ENCODE measurements around the gene GRIK1. TPM values are rescaled to one million over a fixed set of nuclear protein-coding genes. Genes with fewer than 3 reads are reported as not detected.

The GRIK1 gene
- total RNA-seq, 1 donor from 2014 or later = not detected

DNA sequence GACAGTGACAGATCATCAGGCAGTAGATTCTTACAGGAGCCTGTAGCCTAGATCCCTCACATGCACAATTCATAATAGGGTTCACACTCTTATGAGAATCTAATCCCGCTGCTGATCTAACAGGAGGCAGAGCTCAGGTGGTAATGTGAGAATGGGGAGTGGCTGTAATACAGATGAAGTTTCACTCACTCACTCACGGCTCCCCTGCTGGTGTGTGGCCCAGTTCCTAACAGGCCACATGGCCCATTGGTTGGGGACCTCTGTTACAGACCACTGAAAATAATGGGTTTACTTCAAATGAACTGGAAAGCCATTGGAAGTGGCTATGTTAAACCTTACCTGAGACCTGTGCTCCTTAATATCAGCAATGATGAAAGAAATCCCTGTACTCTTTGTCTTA, 151.0 kb downstream of the GRIK1 start:
- Histone ChIP-seq H3K36me3 (no peaks in the 10 kb centered on the region), H3K27ac (no peak overlapping the region), H3K9me3 (no peaks in the 10 kb centered on the region), H3K27me3 (no peaks in the 10 kb centered on the region), H3K4me3 (no peak overlapping the region), H3K4me1 (no peaks in the 10 kb centered on the region)
- ATAC-seq (no peak), DNase-seq (no peak)
- TF ChIP-seq CTCF (IDR thresholded peaks at IDR 0.05) = no peak
- intact Hi-C loops (cut with DNase I) = no loop called here

DNA sequence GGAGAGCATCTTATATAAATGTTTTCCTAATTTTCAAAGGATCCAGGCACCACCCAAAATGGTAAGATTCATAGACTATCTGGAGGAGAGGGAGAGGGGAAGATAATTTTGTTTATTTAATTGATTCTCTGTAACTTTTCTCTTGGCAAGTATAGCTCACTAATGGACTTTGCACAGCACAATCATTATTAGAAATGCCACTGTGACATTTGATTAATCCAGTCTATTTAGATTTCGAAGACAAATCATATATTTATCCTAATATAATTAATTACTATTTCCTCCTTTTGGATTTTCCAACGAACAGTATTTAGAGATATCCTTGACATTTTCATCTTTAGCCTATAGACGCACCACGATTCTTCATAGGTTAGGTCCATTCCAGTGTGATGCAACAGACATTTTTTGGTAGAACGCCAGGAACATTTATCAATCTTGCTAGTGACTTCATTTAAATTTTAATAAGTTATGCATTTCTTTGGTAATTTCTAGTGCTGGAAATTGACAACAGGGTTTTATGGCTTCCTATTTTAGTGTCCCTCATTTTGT, 152.4 kb downstream of the GRIK1 start:
- no peak for DNase-seq
- H3K9me3 ChIP-seq = no peaks in the 10 kb centered on the region
- H3K4me3 ChIP-seq = no peak overlapping the region
- TF ChIP-seq CTCF (IDR thresholded peaks at IDR 0.05) = no peak
- ATAC-seq = no peak
- intact Hi-C loops (cut with DNase I) = no loop called here
- no peaks in the 10 kb centered on the region for H3K27me3 ChIP-seq
- no peaks in the 10 kb centered on the region for H3K4me1 ChIP-seq
- no peaks in the 10 kb centered on the region for H3K36me3 ChIP-seq
- H3K27ac ChIP-seq = no peak overlapping the region

- H3K27me3 ChIP-seq = no peaks in the 10 kb centered on the region
- H3K27ac ChIP-seq = no peak overlapping the region
- DNase-seq = no peak
- no peaks in the 10 kb centered on the region for H3K9me3 ChIP-seq
- no peak for ATAC-seq
- no peaks in the 10 kb centered on the region for H3K4me1 ChIP-seq
- no peak for TF ChIP-seq CTCF (IDR thresholded peaks at IDR 0.05)
- intact Hi-C loops (cut with DNase I) = no loop called here
- H3K36me3 ChIP-seq = no peaks in the 10 kb centered on the region
- H3K4me3 ChIP-seq = no peak overlapping the region
These were observed 153.1 kb downstream of the GRIK1 start for GRCh38 chr21:29786496-29787360.

- ATAC-seq = no peak
- no peak overlapping the region for H3K4me3 ChIP-seq
- no peak for DNase-seq
- no peak for TF ChIP-seq CTCF (IDR thresholded peaks at IDR 0.05)
- H3K4me1 ChIP-seq = no peaks in the 10 kb centered on the region
- H3K27ac ChIP-seq = no peak overlapping the region
- intact Hi-C loops (cut with DNase I) = no loop called here
- no peaks in the 10 kb centered on the region for H3K36me3 ChIP-seq
- H3K27me3 ChIP-seq = no peaks in the 10 kb centered on the region
- no peaks in the 10 kb centered on the region for H3K9me3 ChIP-seq
These were observed 162.6 kb downstream of the GRIK1 start for GRCh38 chr21:29777160-29777559.

DNA sequence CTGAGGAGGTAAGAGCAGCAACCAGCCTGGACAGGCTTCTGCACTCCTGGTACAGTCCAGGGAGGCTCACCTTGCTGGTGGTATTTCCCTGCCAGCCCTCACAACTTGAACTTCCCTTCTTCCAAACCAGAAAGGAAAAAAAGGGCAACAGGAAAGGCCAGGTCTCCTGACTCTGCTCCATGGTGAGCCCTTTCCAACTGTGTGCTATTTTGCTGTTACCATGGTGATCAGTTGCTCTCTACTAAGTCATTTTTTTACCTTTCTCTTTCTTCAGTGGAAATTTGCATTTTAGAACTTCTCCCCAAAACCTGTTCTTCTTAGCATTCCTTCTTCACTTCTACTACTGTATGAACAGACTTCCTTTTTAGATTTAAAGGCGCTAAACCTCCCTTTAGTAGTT, 164.3 kb downstream of the GRIK1 start:
- DNase-seq (no peak), ATAC-seq (no peak)
- H3K36me3 ChIP-seq = no peaks in the 10 kb centered on the region
- TF ChIP-seq CTCF (IDR thresholded peaks at IDR 0.05) = no peak
- no peaks in the 10 kb centered on the region for H3K27me3 ChIP-seq
- no peak overlapping the region for H3K4me3 ChIP-seq
- intact Hi-C loops (cut with DNase I) = no loop called here
- no peak overlapping the region for H3K27ac ChIP-seq
- H3K4me1 ChIP-seq = no peaks in the 10 kb centered on the region
- no peaks in the 10 kb centered on the region for H3K9me3 ChIP-seq

Measured in upper lobe of right lung (tissue), 1 donor.